Esophagus muscularis mucosa (tissue), 4 donors: ENCODE measurements around the gene SLC29A2. TPM values are rescaled to one million over a fixed set of nuclear protein-coding genes. Genes with fewer than 3 reads are reported as not detected.

ENCODE experiments used
- DNase-seq: peaks from one replicate; pipeline ENCODE4 v3.0.0-alpha.2; 2017; ENCODE audit errors: extremely low spot score
- H3K27ac ChIP-seq, 4 donors: fragments of 200-600 bp; sonication (generic); replicated peaks in 1 of 4; 1 replicate in 3 of 4; 2 replicates in 1 of 4; pipeline ENCODE4 v1.5.1; 2016 to 2019; ENCODE audit warnings: mild to moderate bottlenecking in 1 of 4
- H3K27me3 ChIP-seq, 4 donors: fragments of 200-600 bp; sonication (generic); one replicate each; pipeline versions ENCODE4 v1.5.1 to v1.6.0; 2016 to 2019
- H3K36me3 ChIP-seq, 4 donors: fragments of 200-600 bp; sonication (generic); one replicate each; pipeline ENCODE4 v1.5.1; 2016 to 2019
- H3K4me1 ChIP-seq, 4 donors: fragments of 200-600 bp; sonication (generic); one replicate each; pipeline ENCODE4 v1.5.1; 2016 to 2019
- H3K4me3 ChIP-seq, 4 donors: fragments of 200-600 bp; sonication (generic); 1 replicate in 2 of 4; 2 replicates in 2 of 4; pipeline ENCODE4 v1.5.1; 2016 to 2019; ENCODE audit warnings: mild to moderate bottlenecking in 4 of 4, moderate library complexity in 1 of 4
- H3K9me3 ChIP-seq, 4 donors: fragments of 200-600 bp; sonication (generic); 1 replicate in 3 of 4; 2 replicates in 1 of 4; pipeline ENCODE4 v1.5.1; 2016 to 2019
- CTCF ChIP-seq, 3 experiments: fragments of 200-600 bp in 2 of 3; fragments of 450-650 bp in 1 of 3; sonication (generic) in 2 of 3; IDR thresholded peaks; one replicate each; pipeline ENCODE4 v1.5.1; 2017 to 2019; ENCODE audit warnings: antibody characterized with exemption in 3 of 3, mild to moderate bottlenecking in 2 of 3, moderate library complexity in 1 of 3
- POLR2AphosphoS5 ChIP-seq, 2 donors: sonication (generic); formaldehyde crosslinking; IDR thresholded peaks; one replicate each; pipeline ENCODE4 v1.6.1; 2017; ENCODE audit warnings: antibody characterized with exemption in 2 of 2
- WGBS: methylation state at CpG from one replicate; pipeline ENCODE4 v1.1.5; 2018; 5-methylcytosine and 5-hydroxymethylcytosine counted together
- intact Hi-C: fragments of 100-400 bp; cut with DNase I; formaldehyde crosslinking; loops from one replicate; pipeline ENCODE4 v1.15.1; 2023
- small RNA-seq, 3 donors: library from RNA; depleted of rRNA; stranded (forward); fragments of <200 nt; gene quantifications; one replicate each; pipeline ENCODE3, GENCODE V24; 2016
- total RNA-seq, 4 donors: library from RNA; depleted of rRNA; stranded (reverse); fragments of >200 nt; gene quantifications; one replicate each; pipeline versions ENCODE4 v1.1.0 to v1.2.1, GENCODE V29; 2016

SLC29A2 gene
- total RNA-seq, 4 donors from 2014 or later: 0.50 to 3.6 (median 1.7) TPM

- peaks cover 0 to 8% (median 0%) of the 10 kb centered on the region in 4 donors for H3K27me3 ChIP-seq
- no peak for TF ChIP-seq CTCF (IDR thresholded peaks at IDR 0.05)
- TF ChIP-seq POLR2AphosphoS5 (IDR thresholded peaks at IDR 0.05): peak; percentile 74 to 85
- peak overlapping the region; percentile 83 to 95 (median 89) for H3K27ac ChIP-seq
- peaks cover 35 to 63% (median 56%) of the 10 kb centered on the region in 4 donors for H3K4me1 ChIP-seq
- no peaks in the 10 kb centered on the region for H3K36me3 ChIP-seq
- DNase-seq: peak; percentile 100
- H3K9me3 ChIP-seq: no peaks in the 10 kb centered on the region
- 7% methylated on average over 19 of the region's 52 CpGs for WGBS
- H3K4me3 ChIP-seq: peak overlapping the region; percentile 59 to 75 (median 62)
- intact Hi-C loops: loop anchor here (5.0 kb wide), 1 partner anchor 75 kb away; no protein-coding TSS in a partner anchor
Measured at GRCh38 chr11:66312549-66313320, 58.8 kb downstream of the SLC29A2 start.

Small RNA genes lying within 50 kb of the gene (small RNA-seq; reads per million reads assigned to genes)
- gene RF00017: 0 reads per million in 3 donors
- gene RNU1-84P: 0 reads per million in 3 donors

Other genes with a start within 250 kb of the SLC29A2 start
- gene KLC2, start 114.1 kb downstream of the SLC29A2 start, total RNA-seq: 10 to 100 TPM; 24.7 to 53.5 (median 36.7) TPM
- gene RAB1B, start 103.1 kb downstream of the SLC29A2 start, total RNA-seq: 100 to 1,000 TPM in 3 of 4 donors, 10 to 100 TPM in 1; 97.2 to 163 (median 132) TPM
- under 1 TPM in 1 of 4 donors, not detected in 3; 0.40 TPM for gene CNIH2, start 93.6 kb downstream of the SLC29A2 start, total RNA-seq
- gene YIF1A, start 82.6 kb downstream of the SLC29A2 start, total RNA-seq: 10 to 100 TPM; 57.7 to 92.5 (median 85.4) TPM
- under 1 TPM; 0.42 to 0.71 (median 0.54) TPM for gene TMEM151A, start 79.9 kb downstream of the SLC29A2 start, total RNA-seq
- gene CD248, start 54.7 kb downstream of the SLC29A2 start, total RNA-seq: 10 to 100 TPM; 23.0 to 83.8 (median 33.0) TPM
- 1 to 10 TPM; 3.1 to 6.6 (median 4.5) TPM for gene RIN1, start 35.3 kb downstream of the SLC29A2 start, total RNA-seq
- gene BRMS1, start 26.7 kb downstream of the SLC29A2 start, total RNA-seq: 10 to 100 TPM; 22.8 to 35.1 (median 34.1) TPM
- gene B4GAT1, start 24.1 kb downstream of the SLC29A2 start, total RNA-seq: 10 to 100 TPM; 32.0 to 71.4 (median 50.0) TPM
- 1 to 10 TPM; 1.2 to 2.9 (median 1.5) TPM for gene NPAS4, start 49.3 kb upstream of the SLC29A2 start, total RNA-seq
- 10 to 100 TPM; 46.1 to 51.5 (median 48.7) TPM for gene MRPL11, start 67.1 kb upstream of the SLC29A2 start, total RNA-seq
- gene PELI3, start 95.1 kb upstream of the SLC29A2 start, total RNA-seq: 10 to 100 TPM; 28.7 to 50.4 (median 37.7) TPM
- 10 to 100 TPM; 17.8 to 33.3 (median 20.2) TPM for gene DPP3, start 108.7 kb upstream of the SLC29A2 start, total RNA-seq
- gene BBS1, start 138.9 kb upstream of the SLC29A2 start, total RNA-seq: 10 to 100 TPM; 68.1 to 78.5 (median 73.1) TPM
- 10 to 100 TPM in 2 of 4 donors, 1 to 10 TPM in 2; 7.6 to 16.2 (median 12.2) TPM for gene ZDHHC24, start 174.3 kb upstream of the SLC29A2 start, total RNA-seq
- not detected for gene ACTN3, start 175.1 kb upstream of the SLC29A2 start, total RNA-seq
- gene CTSF, start 196.8 kb upstream of the SLC29A2 start, total RNA-seq: 100 to 1,000 TPM in 2 of 4 donors, 10 to 100 TPM in 2; 73.1 to 112 (median 96.6) TPM
- gene CCDC87, start 221.3 kb upstream of the SLC29A2 start, total RNA-seq: under 1 TPM; 0.17 to 0.83 (median 0.46) TPM
- 10 to 100 TPM; 27.8 to 50.7 (median 34.8) TPM for gene CCS, start 221.4 kb upstream of the SLC29A2 start, total RNA-seq
- gene RBM14, start 244.9 kb upstream of the SLC29A2 start, total RNA-seq: 10 to 100 TPM; 30.5 to 41.7 (median 34.9) TPM